Hepatocyte (in vitro differentiated cells): ENCODE data around the gene UBXN6. TPM values are rescaled to one million over a fixed set of nuclear protein-coding genes. Genes with fewer than 3 reads are reported as not detected.

Experiments
- DNase-seq: peaks from one replicate; pipeline ENCODE4 v3.0.0-alpha.2; 2016; ENCODE audit warnings: low spot score
- H2AFZ ChIP-seq: fragments of 200-600 bp; sonication (generic); 2 replicates; pipeline ENCODE4 v1.6.0; 2016; ENCODE audit warnings: antibody characterized with exemption, mild to moderate bottlenecking
- H3K27ac ChIP-seq: fragments of 200-600 bp; sonication (generic); 2 replicates; pipeline ENCODE4 v1.5.1; 2016; ENCODE audit warnings: mild to moderate bottlenecking
- H3K27me3 ChIP-seq: fragments of 200-600 bp; sonication (generic); 2 replicates; pipeline ENCODE4 v1.6.1; 2016
- H3K36me3 ChIP-seq: fragments of 200-600 bp; sonication (generic); replicated peaks from 2 replicates; pipeline ENCODE4 v1.5.1; 2016; ENCODE audit warnings: low read depth; ENCODE audit not compliant: insufficient read depth
- H3K4me1 ChIP-seq: fragments of 200-600 bp; sonication (generic); 2 replicates; pipeline ENCODE4 v1.5.1; 2016; ENCODE audit warnings: mild to moderate bottlenecking, moderate library complexity; ENCODE audit not compliant: insufficient read depth
- H3K4me2 ChIP-seq: fragments of 200-600 bp; sonication (generic); 2 replicates; pipeline ENCODE4 v1.6.0; 2016
- H3K4me3 ChIP-seq: fragments of 200-600 bp; sonication (generic); 2 replicates; pipeline ENCODE4 v1.5.1; 2016; ENCODE audit warnings: mild to moderate bottlenecking
- H3K79me2 ChIP-seq: fragments of 200-600 bp; sonication (generic); 2 replicates; pipeline ENCODE4 v1.6.0; 2017; ENCODE audit warnings: mild to moderate bottlenecking
- H3K9me2 ChIP-seq: fragments of 200-600 bp; sonication (generic); replicated peaks from 2 replicates; pipeline ENCODE4 v1.6.0; 2017; ENCODE audit warnings: mild to moderate bottlenecking; ENCODE audit not compliant: insufficient read depth
- H3K9me3 ChIP-seq: fragments of 200-600 bp; sonication (generic); 2 replicates; pipeline ENCODE4 v1.5.1; 2016; ENCODE audit warnings: low read depth, mild to moderate bottlenecking
- H4K20me1 ChIP-seq: fragments of 200-600 bp; sonication (generic); 2 replicates; pipeline ENCODE4 v1.6.0; 2016; ENCODE audit warnings: mild to moderate bottlenecking; ENCODE audit not compliant: insufficient read depth, poor library complexity, severe bottlenecking
- CTCF ChIP-seq: fragments of 200-600 bp; sonication (generic); IDR thresholded peaks from 2 replicates; pipeline ENCODE4 v1.5.1; 2016; ENCODE audit warnings: antibody characterized with exemption, mild to moderate bottlenecking; ENCODE audit not compliant: poor library complexity
- EZH2 ChIP-seq: fragments of 200-600 bp; sonication (generic); IDR thresholded peaks from 2 replicates; pipeline ENCODE4 v1.6.1; 2016; ENCODE audit warnings: antibody characterized with exemption, mild to moderate bottlenecking, borderline replicate concordance
- EZH2phosphoT487 ChIP-seq: fragments of 200-600 bp; sonication (generic); IDR thresholded peaks from one replicate; pipeline ENCODE4 v1.6.1; 2018; ENCODE audit warnings: antibody characterized with exemption, mild to moderate bottlenecking, low read depth, moderate library complexity; ENCODE audit not compliant: unreplicated experiment, severe bottlenecking
- WGBS: methylation state at CpG from one replicate; pipeline ENCODE4 v1.1.6; 2016; ENCODE audit warnings: low lambda C conversion rate; ENCODE audit errors: missing lambda C conversion rate; 5-methylcytosine and 5-hydroxymethylcytosine counted together
- polyA plus RNA-seq: library from polyadenylated mRNA; unstranded; fragments of >200 nt; fragmentation: Nextera tagmentation; extraction: Ambion mirVana; gene quantifications from 2 replicates; pipeline ENCODE4 v1.2.1, GENCODE V29; 2016
- total RNA-seq: library from RNA; depleted of rRNA; stranded (reverse); fragments of >200 nt; gene quantifications from 2 replicates; pipeline ENCODE4 v1.2.3, GENCODE V29; 2014

UBXN6 gene
- total and polyA plus RNA-seq, 2 experiments from 2014 or later = 36.8 to 88.6 TPM

- no peaks in the 10 kb centered on the region for H3K4me1 ChIP-seq
- H3K36me3 ChIP-seq = no peaks in the 10 kb centered on the region
- H3K4me3 ChIP-seq = no peak overlapping the region
- DNase-seq = no peak
- H4K20me1 ChIP-seq = no peaks in the 10 kb centered on the region
- H3K79me2 ChIP-seq = no peaks in the 10 kb centered on the region
- H2AFZ ChIP-seq = no peak overlapping the region
- H3K9me2 ChIP-seq = no peaks in the 10 kb centered on the region
- no peaks in the 10 kb centered on the region for H3K9me3 ChIP-seq
- no peak overlapping the region for H3K27ac ChIP-seq
- TF ChIP-seq EZH2phosphoT487 (no peak), EZH2 (no peak), CTCF (no peak)
- 89% methylated on average over 9 of the region's 10 CpGs for WGBS
- no peak overlapping the region for H3K4me2 ChIP-seq
- H3K27me3 ChIP-seq = no peaks in the 10 kb centered on the region
These were observed 14.8 kb downstream of the UBXN6 start for GRCh38 chr19:4442819-4443146.

- no peak for DNase-seq
- H3K36me3 ChIP-seq = no peaks in the 10 kb centered on the region
- H3K9me3 ChIP-seq = no peaks in the 10 kb centered on the region
- no peak overlapping the region for H3K4me3 ChIP-seq
- H3K9me2 ChIP-seq = no peaks in the 10 kb centered on the region
- no peaks in the 10 kb centered on the region for H4K20me1 ChIP-seq
- H3K4me1 ChIP-seq = no peaks in the 10 kb centered on the region
- TF ChIP-seq EZH2 (no peak), CTCF (no peak), EZH2phosphoT487 (no peak)
- H2AFZ ChIP-seq = no peak overlapping the region
- H3K27ac ChIP-seq = no peak overlapping the region
- H3K4me2 ChIP-seq = no peak overlapping the region
- WGBS = 94% methylated on average over 18 of the region's 22 CpGs
- no peaks in the 10 kb centered on the region for H3K79me2 ChIP-seq
- no peaks in the 10 kb centered on the region for H3K27me3 ChIP-seq
These were observed 15.4 kb downstream of the UBXN6 start for GRCh38 chr19:4441994-4442818.

- H2AFZ ChIP-seq = no peak overlapping the region
- H3K4me3 ChIP-seq = no peak overlapping the region
- no peaks in the 10 kb centered on the region for H4K20me1 ChIP-seq
- TF ChIP-seq CTCF (no peak), EZH2phosphoT487 (no peak), EZH2 (no peak)
- no peaks in the 10 kb centered on the region for H3K36me3 ChIP-seq
- H3K9me2 ChIP-seq = no peaks in the 10 kb centered on the region
- no peaks in the 10 kb centered on the region for H3K4me1 ChIP-seq
- no peaks in the 10 kb centered on the region for H3K9me3 ChIP-seq
- 95% methylated on average over 12 of the region's 12 CpGs for WGBS
- no peak overlapping the region for H3K27ac ChIP-seq
- H3K27me3 ChIP-seq = no peaks in the 10 kb centered on the region
- H3K79me2 ChIP-seq = no peaks in the 10 kb centered on the region
- H3K4me2 ChIP-seq = no peak overlapping the region
- no peak for DNase-seq
These were observed 18.4 kb downstream of the UBXN6 start for GRCh38 chr19:4439243-4439642.

GRCh38 chr19:4437103-4437502 is 20.5 kb downstream of the UBXN6 start:
- Histone ChIP-seq H3K27ac (no peak overlapping the region), H3K9me2 (no peaks in the 10 kb centered on the region), H3K79me2 (no peaks in the 10 kb centered on the region), H2AFZ (no peak overlapping the region), H3K4me3 (no peak overlapping the region), H3K27me3 (no peaks in the 10 kb centered on the region), H3K4me2 (no peak overlapping the region), H3K4me1 (no peaks in the 10 kb centered on the region), H4K20me1 (no peaks in the 10 kb centered on the region), H3K36me3 (no peaks in the 10 kb centered on the region), H3K9me3 (no peaks in the 10 kb centered on the region)
- 97% methylated on average over 10 of the region's 10 CpGs for WGBS
- TF ChIP-seq EZH2phosphoT487 = no peak
- TF ChIP-seq EZH2 = no peak
- no peak for TF ChIP-seq CTCF
- DNase-seq = no peak
